TTC549 (cell line): ENCODE measurements around the gene MPP3.
"Not testable (repeated sequence)": the region's sequence is repeated elsewhere in the genome, so short reads cannot be mapped to it uniquely, and the experiment has no call there.

Experiments used
- FAIRE-seq: peaks from 2 replicates; lab custom pipeline; 2012; peaks lifted over from hg19 to GRCh38; lab: Jason Lieb, UNC

MPP3 gene, protein sequence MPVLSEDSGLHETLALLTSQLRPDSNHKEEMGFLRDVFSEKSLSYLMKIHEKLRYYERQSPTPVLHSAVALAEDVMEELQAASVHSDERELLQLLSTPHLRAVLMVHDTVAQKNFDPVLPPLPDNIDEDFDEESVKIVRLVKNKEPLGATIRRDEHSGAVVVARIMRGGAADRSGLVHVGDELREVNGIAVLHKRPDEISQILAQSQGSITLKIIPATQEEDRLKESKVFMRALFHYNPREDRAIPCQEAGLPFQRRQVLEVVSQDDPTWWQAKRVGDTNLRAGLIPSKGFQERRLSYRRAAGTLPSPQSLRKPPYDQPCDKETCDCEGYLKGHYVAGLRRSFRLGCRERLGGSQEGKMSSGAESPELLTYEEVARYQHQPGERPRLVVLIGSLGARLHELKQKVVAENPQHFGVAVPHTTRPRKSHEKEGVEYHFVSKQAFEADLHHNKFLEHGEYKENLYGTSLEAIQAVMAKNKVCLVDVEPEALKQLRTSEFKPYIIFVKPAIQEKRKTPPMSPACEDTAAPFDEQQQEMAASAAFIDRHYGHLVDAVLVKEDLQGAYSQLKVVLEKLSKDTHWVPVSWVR

GRCh38 chr17:43832976-43833829, at the start of gene MPP3:
Gene MPP3, minus strand, starts transcription at chr17:43833146. Its CDS starts 1,240 bp downstream, at chr17:43831906.
- no peak for FAIRE-seq

GRCh38 chr17:43881758-43882505, 49.0 kb upstream of the MPP3 start:
- FAIRE-seq: no peak

- no peak for FAIRE-seq
Observed at GRCh38 chr17:43881181-43881580, 48.2 kb upstream of the MPP3 start.

DNA sequence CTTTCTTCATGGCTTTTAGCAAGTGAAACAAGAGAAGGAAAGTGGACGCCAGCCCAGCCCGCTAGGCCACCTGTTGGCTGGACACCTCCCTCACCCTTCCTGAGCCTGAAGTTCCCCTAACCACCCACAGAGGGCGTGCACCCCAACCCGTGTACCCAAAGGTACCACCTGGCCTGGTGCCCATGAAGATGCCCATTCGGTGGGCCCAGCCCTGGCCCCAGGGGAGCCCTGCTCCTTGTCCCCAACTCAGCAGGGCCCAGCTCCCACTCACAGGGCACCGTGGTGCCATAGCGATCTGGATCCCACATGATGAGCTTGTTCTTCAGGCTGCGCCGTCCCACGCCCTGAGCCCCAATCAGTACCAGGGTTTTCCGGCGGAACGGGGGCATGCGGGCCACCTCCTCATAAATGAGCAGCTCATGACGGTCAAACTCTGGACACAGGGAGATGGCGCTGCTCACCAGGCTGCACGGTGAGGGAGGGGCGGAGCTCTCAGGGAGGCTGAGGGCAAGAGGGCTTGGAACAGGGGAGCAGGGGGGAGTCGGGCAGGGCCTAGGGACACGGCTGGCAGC, 47.6 kb upstream of the MPP3 start:
- no peak for FAIRE-seq

DNA sequence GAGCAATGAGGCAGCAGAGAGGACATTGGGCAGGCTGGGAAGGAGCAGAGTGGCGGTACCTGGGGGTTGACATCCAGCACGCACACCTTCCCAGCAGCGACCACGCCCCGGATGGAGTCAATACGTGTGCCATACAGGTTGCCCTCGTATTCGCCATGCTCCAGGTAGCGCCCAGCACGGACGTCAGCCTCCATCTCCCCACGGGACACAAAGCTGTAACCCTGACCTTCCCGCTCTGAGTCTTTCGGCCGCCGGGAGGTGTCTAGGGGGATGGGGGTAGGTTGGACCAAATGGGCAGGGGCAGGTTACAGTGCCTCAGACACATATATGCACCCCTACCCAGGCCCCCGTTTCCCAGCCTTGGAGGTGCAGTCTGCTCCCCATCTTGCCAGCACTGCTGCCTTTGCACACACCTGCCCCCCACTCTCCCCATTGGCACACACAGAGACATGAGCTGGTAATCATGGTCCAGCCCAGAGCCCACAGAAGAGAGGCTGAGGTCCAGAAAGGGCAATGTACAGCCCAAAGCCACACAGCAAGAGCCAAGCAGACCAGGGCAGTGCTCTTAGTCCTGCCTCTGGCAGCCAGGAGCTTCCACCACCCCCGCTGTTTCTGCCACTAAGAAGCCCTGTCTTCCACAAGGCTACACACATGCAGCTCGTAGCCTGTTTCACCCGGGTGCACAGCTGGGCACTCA, 46.9 kb upstream of the MPP3 start:
- FAIRE-seq: no peak

- no peak for FAIRE-seq
Observed at GRCh38 chr17:43878260-43879175, 45.6 kb upstream of the MPP3 start.

DNA sequence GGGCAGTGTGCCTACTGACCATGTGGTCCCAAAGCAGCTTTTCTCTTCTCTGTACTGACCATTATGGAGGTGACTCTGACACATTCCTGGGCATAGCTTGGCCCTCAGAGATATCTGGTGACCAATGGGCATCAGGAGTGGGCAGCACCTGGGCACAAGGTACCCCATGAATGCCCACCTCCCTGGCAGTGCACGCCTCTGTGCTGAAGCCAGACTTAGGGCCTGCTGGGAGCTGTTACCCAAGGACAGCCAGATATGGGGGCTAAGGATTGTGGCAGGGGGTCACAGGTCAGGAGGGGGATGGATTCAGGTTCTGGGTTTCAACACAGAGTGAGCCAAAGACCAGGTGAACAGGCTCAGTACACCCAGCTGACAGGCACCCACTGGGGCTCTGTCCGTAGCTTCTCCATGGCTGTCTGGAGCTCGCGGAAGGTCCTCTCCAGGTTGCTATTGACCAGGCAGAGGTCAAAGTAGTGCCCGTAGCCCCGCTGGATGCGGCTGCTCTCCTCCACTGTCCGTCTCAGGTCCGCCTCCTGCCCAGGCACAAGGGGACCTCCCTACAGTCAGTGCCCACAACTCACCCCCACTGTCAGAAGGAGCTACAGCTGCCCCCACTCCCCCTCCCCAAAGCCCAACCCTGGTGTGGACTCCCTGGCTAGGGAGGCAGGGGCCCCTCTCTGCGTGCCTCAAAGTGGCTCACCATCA, 44.7 kb upstream of the MPP3 start:
- FAIRE-seq: no peak

- no peak for FAIRE-seq
Observed at GRCh38 chr17:43877031-43877430, 44.1 kb upstream of the MPP3 start.

GRCh38 chr17:43875476-43876147, 42.7 kb upstream of the MPP3 start:
- FAIRE-seq: no peak

- no peak for FAIRE-seq
Observed at GRCh38 chr17:43874293-43874692, 41.3 kb upstream of the MPP3 start.

- FAIRE-seq: no peak
Observed at GRCh38 chr17:43873815-43874214, 40.9 kb upstream of the MPP3 start.

DNA sequence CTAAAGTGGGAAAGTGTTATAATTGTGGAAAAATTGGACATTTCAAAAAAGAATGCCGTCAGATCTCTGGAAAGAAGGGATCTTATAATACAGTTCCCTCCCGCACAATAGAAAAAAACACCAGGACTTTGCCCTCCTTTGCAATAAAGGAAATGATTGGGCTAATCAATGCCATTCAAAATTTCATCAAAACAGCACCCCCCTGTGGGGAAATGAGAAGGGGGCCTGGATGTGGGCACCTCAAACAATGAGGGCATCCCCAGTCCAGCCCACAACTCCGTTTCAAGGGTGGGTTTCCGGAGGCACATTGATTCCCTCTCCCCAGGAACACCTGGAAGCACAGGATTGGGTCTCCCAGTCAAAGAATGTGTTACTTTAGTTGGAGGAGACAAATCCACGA, 40.1 kb upstream of the MPP3 start:
- FAIRE-seq: no peak

GRCh38 chr17:43871946-43872690, 39.2 kb upstream of the MPP3 start:
- FAIRE-seq: no peak

GRCh38 chr17:43869031-43869430, 36.1 kb upstream of the MPP3 start:
- not testable (repeated sequence) for FAIRE-seq

GRCh38 chr17:43868226-43868994, 35.5 kb upstream of the MPP3 start:
- no peak for FAIRE-seq

DNA sequence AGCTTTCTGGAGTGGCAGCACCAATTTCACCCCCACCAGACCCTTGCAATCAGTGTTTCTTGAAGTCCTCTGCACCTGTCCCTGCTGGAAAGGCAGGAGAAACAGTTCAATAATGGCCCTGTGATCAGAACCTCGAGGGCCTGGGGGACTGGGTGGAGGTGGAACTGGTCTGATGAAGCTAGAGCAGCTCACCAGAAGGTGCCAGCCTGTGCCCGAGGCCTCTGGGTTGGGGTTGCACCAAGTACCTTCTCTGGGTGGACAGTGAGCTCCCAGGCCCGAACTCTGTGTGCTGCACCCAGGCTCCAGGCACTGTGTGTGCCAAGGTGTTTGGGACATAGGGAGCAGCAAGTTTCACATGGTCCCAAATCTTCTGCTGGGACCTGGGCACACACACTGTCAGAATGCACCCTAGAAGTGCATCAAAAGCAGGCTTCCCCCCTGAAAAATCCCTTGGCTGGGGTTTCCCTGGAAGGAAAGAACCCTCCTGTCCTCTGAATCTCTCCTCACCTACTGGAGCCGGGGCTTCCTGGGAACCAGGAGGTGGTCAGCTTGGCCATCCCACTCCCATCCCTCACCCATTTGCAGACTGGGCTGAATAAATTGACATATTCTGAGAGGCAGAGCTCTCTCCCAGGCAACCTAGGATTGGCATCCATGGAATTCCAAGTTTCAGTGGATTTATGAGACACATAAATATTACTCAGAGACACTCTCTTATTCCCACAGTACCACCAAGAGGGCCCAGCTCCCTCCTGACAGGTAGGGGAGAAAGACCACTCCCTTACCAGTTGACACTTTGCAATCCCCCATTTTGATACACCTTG, 31.4 kb upstream of the MPP3 start:
- FAIRE-seq: no peak

DNA sequence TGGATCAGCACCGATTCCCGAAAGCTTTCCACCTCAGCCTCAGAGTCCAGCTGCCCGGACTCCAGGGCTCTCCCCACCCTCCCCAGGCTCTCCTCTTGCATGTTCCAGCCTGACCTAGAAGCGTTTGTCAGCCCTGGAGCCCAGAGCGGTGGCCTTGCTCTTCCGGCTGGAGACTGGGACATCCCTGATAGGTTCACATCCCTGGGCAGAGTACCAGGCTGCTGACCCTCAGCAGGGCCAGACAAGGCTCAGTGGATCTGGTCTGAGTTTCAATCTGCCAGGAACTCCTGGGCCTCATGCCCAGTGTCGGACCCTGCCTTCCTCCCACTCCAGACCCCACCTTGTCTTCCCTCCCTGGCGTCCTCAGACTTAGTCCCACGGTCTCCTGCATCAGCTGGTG, 29.0 kb upstream of the MPP3 start:
- no peak for FAIRE-seq
